Measurements from ENCODE around the gene CLIP4.

CLIP4 gene

DNA sequence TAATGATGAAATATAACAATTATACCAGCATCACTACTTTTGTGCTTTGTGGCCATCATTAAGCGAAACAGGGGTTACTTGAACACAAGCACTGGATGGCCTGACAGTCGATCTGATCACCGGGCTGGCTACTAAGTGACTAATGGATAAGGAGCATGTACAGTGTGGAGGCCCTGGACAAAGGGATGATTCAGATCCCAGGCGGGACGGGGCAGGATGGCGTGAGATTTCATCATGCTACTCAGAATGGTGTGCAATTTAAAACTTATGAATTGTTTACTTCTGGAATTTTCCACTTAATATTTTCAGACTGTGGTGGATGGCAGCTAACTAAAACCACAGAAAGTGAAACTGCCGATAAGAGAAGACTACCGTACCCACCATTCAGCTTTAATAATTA is 7.0 kb upstream of the CLIP4 start:
- Histone ChIP-seq H3K4me1 (ENCODE audit: control insufficient read depth, low read length) (no peaks in the 10 kb centered on the region), H3K36me3 (ENCODE audit: control insufficient read depth, low read length) (no peaks in the 10 kb centered on the region), H3K27me3 (ENCODE audit: control insufficient read depth, low read length) (peaks cover 43% of the 10 kb centered on the region), H3K79me2 (ENCODE audit: control insufficient read depth, low read length) (no peaks in the 10 kb centered on the region), H3K4me3 (ENCODE audit: low read length) (no peak overlapping the region), H3K4me2 (ENCODE audit: low read length) (no peak overlapping the region), H3K27ac (ENCODE audit: low read depth, low read length) (no peak overlapping the region), H4K20me1 (ENCODE audit: control insufficient read depth, insufficient read depth, low read depth, low read length) (no peaks in the 10 kb centered on the region), H3K9me2 (replicated peaks; ENCODE audit: control insufficient read depth, low read length) (no peaks in the 10 kb centered on the region), H3F3A (ENCODE audit: control insufficient read depth, insufficient read depth) (no peaks in the 10 kb centered on the region), H3K9me3 (ENCODE audit: control insufficient read depth, insufficient read depth, low read length) (no peaks in the 10 kb centered on the region)
- TF ChIP-seq, protein P1, sequence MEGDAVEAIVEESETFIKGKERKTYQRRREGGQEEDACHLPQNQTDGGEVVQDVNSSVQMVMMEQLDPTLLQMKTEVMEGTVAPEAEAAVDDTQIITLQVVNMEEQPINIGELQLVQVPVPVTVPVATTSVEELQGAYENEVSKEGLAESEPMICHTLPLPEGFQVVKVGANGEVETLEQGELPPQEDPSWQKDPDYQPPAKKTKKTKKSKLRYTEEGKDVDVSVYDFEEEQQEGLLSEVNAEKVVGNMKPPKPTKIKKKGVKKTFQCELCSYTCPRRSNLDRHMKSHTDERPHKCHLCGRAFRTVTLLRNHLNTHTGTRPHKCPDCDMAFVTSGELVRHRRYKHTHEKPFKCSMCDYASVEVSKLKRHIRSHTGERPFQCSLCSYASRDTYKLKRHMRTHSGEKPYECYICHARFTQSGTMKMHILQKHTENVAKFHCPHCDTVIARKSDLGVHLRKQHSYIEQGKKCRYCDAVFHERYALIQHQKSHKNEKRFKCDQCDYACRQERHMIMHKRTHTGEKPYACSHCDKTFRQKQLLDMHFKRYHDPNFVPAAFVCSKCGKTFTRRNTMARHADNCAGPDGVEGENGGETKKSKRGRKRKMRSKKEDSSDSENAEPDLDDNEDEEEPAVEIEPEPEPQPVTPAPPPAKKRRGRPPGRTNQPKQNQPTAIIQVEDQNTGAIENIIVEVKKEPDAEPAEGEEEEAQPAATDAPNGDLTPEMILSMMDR (IDR thresholded peaks at IDR 0.05; ENCODE audit: low read depth, low read length, poor library complexity, severe bottlenecking), result no peak
- no peak for TF ChIP-seq EZH2phosphoT487 (IDR thresholded peaks at IDR 0.05; ENCODE audit: borderline replicate concordance, low read length)

DNA sequence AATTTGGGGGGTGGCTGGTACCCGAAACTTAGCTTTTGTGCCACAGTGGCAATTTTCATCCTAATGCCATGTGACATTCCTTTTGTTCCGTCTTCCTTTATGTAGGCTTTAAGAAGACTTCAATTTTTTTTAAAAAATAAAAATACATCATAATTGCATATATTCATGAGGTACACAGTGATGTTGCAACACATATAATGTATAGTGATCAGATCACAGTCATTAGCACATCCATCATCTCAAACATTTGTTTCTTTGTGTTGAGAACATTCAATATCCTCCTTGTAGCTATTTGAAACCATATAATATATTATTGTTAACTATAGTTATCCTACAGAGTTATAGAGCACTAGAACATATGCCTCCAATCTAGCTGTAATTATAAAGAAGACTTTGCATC is 6.0 kb upstream of the CLIP4 start:
- H3K36me3 ChIP-seq (ENCODE audit: control insufficient read depth, low read length), result no peaks in the 10 kb centered on the region
- peaks cover 53% of the 10 kb centered on the region for H3K27me3 ChIP-seq (ENCODE audit: control insufficient read depth, low read length)
- no peaks in the 10 kb centered on the region for H3K9me3 ChIP-seq (ENCODE audit: control insufficient read depth, insufficient read depth, low read length)
- H3K4me2 ChIP-seq (ENCODE audit: low read length), result no peak overlapping the region
- no peak overlapping the region for H3K27ac ChIP-seq (ENCODE audit: low read depth, low read length)
- TF ChIP-seq, protein P1 (IDR thresholded peaks at IDR 0.05; ENCODE audit: low read depth, low read length, poor library complexity, severe bottlenecking), result no peak
- TF ChIP-seq EZH2phosphoT487 (IDR thresholded peaks at IDR 0.05; ENCODE audit: borderline replicate concordance, low read length), result no peak
- no peak overlapping the region for H3K4me3 ChIP-seq (ENCODE audit: low read length)
- H3K4me1 ChIP-seq (ENCODE audit: control insufficient read depth, low read length), result no peaks in the 10 kb centered on the region
- no peaks in the 10 kb centered on the region for H3F3A ChIP-seq (ENCODE audit: control insufficient read depth, insufficient read depth)
- no peaks in the 10 kb centered on the region for H3K9me2 ChIP-seq (replicated peaks; ENCODE audit: control insufficient read depth, low read length)
- no peaks in the 10 kb centered on the region for H4K20me1 ChIP-seq (ENCODE audit: control insufficient read depth, insufficient read depth, low read depth, low read length)
- H3K79me2 ChIP-seq (ENCODE audit: control insufficient read depth, low read length), result no peaks in the 10 kb centered on the region

DNA sequence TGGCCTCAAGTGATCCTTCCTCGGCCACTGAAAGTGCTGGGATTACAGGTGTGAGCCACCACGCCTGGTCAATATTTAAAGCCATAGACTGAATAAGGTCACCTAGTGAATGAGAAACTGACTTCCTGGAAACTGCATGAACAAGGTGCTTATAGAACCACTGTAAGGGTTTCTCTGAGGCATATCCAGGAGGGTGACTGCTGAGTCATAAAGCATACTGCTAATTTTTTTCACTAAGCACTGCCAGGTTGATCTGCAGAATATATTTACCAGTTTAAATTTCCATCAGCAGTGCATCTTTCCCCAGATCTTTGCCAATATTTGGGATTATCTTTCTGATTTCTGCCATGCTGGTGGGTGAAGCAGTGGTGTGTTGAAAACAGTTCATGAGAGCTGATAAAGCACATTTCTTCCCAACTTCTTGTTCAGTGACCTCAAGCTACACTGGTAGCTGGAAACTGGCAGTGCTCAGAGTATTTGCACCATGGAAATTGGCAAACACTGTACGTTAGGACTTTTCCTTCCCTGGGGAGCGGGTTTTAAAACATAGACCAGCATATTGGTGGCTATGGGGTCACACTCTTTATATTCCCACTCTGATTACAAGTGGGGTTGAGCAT is 4.2 kb upstream of the CLIP4 start:
- Histone ChIP-seq H3K4me3 (ENCODE audit: low read length) (no peak overlapping the region), H3K9me3 (ENCODE audit: control insufficient read depth, insufficient read depth, low read length) (no peaks in the 10 kb centered on the region), H3K36me3 (ENCODE audit: control insufficient read depth, low read length) (no peaks in the 10 kb centered on the region), H3K4me2 (ENCODE audit: low read length) (no peak overlapping the region), H3K9me2 (replicated peaks; ENCODE audit: control insufficient read depth, low read length) (no peaks in the 10 kb centered on the region), H3F3A (ENCODE audit: control insufficient read depth, insufficient read depth) (no peaks in the 10 kb centered on the region), H3K4me1 (ENCODE audit: control insufficient read depth, low read length) (no peaks in the 10 kb centered on the region), H3K27ac (ENCODE audit: low read depth, low read length) (no peak overlapping the region), H3K27me3 (ENCODE audit: control insufficient read depth, low read length) (peaks cover 61% of the 10 kb centered on the region), H4K20me1 (ENCODE audit: control insufficient read depth, insufficient read depth, low read depth, low read length) (no peaks in the 10 kb centered on the region), H3K79me2 (ENCODE audit: control insufficient read depth, low read length) (no peaks in the 10 kb centered on the region)
- TF ChIP-seq, protein P1 (IDR thresholded peaks at IDR 0.05; ENCODE audit: low read depth, low read length, poor library complexity, severe bottlenecking), result no peak
- no peak for TF ChIP-seq EZH2phosphoT487 (IDR thresholded peaks at IDR 0.05; ENCODE audit: borderline replicate concordance, low read length)
